Inflammatory macrophage treated with lipopolysaccharide for 1 hour (primary cell): ENCODE results near the gene CATSPERB.
A peak's percentile ranks its signal among the peaks of the same experiment; 100 is the strongest.
"Not testable (repeated sequence)": the region's sequence is repeated elsewhere in the genome, so short reads cannot be mapped to it uniquely, and the experiment has no call there.

Experiments used
- DNase-seq, 2 donors: peaks; one replicate each; pipeline ENCODE4 v3.0.0-alpha.2; 2020 to 2022

CATSPERB gene

DNA sequence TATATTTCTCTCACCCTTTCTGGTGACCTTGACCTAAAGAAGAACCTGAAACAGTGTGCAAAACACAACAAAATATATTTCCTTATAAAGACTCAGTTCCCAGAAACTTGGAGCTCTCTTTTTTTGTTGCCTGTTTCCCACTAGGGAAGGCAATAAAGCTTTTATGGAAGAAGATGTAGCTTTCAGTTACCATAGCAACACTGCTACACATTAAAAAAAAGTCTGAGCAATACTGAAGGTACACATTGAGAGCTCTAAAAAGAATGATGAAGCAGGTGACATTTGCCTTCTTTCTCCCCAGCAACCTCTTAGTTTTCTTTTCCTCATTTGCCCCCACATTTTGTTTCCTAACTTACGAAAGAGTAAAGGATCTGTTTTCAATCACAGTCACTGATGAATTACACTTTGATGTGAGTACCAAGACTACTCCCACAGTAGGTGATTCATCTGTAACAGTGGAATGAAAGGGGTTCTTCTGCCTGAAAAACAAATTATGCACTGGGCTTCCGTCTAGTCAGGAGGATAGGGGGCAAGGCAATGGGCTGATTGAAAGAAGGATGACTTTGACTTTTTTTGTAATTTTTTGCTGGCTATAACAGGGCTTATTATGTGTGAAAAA, 1.1 kb upstream of the CATSPERB start:
- DNase-seq, result no peak

DNA sequence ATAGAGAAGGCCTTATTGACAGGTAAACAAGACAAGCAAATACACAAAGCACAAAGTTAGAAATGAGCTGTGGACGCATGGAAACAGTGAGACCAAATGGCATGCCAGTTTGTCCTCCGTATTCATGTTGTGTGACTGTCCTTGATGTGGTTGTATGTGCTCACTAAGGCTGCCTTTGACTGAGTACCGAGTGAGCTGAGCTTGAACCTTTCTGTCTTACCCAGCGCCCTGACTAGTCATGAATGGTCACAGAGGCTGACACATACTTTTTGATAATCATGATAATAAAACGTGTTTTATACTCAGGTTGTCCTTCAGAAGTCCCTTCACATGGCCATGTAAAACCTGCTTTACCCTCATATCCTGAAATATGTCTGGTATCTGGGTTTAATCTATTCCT, 553 bp upstream of the CATSPERB start:
- no peak for DNase-seq

DNA sequence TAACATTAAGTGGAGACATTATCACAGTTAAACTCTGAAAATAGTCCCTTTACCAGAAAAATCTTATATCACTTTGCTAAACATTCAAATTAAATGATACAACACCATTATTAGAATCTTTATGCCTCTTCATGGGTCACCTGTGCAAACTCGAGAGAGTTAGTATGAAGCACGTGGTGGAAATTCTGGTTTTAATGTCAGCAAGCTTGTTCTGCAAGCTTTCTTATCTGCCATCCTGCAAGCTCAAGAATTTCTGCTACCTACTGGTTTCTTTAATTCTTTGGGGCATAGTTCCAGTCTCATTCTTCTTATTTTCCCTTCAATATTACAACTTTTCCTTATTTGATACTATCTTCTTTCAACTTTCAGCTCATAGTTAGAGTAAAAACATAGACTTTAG, 868 bp downstream of the CATSPERB start:
- DNase-seq, result no peak

DNA sequence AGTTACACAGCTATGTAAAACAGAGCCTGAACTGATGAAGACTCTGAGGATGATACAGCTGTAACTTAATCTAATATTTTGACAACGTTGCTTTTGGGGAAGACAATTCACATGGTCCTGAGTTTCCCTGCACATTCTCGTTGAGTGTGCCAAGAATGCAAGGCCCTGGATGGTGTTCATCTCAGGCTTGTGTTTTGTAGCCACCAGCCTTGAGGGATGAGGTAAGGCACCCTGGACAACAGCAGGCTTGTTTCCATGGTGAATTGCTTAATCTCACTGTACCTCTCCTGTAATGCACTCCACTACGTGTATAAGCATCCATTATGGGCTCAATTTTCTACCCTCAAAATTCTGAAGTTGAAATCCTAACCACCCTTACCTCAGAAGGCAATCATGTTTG, 2.1 kb downstream of the CATSPERB start:
- no peak for DNase-seq

DNA sequence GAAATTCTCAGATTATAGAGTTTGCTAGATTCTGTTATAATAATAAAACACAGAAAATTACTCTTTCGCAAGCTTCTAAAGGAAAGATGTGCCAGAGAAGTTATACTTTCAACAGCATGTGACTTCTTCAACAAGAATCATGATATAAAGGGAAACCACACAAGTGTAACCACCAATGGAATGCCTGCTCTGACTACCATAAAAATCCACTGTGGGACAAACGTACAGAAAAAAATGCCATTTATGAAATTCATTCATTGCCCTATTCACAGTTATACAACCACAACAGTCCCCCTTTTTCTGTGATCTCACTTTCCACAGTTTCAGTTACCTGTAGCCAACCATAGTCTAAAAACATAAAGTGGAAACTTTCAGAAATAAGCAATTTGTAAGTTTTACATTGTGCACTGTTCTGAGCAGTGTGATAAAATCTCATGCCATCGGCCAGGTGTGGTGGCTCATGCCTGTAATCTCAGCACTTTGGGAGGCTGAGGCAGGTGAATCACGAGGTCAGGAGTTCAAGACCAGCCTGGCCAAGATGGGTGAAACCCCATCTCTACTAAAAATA, 3.2 kb downstream of the CATSPERB start:
- DNase-seq, result no peak

DNA sequence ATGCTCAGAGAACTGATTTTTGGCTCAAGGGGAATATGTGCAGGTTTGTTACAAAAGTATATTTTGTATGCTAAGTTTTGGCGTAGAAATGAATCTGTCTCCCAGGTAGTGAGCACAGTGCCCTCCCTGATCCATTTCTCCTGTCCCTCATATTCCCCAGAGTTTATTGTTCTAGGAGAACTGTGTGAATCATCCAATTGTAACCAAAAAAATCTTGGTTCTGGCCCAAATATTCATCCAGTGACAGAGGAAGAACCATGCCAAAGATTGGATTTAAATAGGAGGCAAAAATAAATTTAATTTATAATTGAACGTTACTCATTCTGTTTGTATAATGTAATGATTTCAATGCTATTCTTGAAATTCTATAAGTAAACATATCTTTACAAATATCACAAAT, 4.8 kb downstream of the CATSPERB start:
- DNase-seq, result no peak

DNA sequence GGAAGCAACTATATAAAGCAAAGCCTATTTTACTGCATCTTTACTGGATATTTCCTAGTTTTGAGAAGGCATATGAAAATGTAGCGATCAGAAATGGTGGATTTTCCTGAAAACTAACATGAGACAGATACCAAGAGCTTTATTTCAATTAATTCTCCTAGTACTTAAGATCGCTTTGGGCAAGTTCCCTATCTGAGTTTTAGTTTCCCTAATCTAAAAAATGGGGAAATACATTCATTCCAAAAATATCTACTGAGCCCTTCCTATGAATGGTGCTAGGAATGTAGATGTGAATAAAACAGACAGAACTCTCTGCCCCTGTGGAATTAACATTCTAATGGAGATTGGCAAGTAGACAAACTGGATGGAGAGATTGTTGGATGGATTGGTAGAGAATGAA, 8.4 kb downstream of the CATSPERB start:
- DNase-seq, result no peak

DNA sequence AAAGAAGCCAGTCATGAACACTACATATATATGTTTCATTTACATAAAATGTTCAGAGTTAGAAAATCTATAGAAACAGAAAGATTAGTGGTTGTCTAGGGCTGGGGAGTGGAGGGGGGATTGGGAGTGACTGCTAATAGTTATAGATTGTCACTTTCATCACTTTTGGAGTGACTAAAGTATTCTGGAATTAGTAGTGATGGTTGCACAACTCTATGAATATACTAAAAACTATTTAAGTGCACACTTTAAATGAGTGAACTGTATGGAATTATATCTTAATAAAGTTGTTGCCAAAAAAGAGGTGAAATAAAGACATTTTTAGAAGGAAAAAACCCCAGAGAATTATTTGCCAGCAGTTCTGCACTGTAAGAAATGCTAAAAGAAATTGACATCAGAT, 9.5 kb downstream of the CATSPERB start:
- no peak for DNase-seq

DNA sequence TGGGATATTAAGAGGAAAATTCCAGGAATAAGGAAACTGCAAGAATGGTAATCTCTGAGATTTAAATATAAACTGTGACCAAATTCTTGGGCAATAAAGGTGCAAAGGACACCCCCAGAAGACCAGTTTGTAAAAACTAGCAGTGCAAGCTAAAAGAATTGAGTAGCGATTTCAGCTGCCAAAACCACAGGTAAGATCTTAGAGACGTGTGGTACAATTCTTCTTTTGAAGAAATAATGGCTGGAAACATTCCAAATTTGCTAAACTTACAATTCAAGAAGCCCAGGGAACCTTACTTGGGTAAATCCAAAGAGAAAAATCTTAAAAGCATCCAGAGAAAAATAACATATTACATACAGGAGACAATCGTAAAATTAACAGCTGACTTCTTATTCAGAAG, 12.0 kb downstream of the CATSPERB start:
- DNase-seq, result no peak

DNA sequence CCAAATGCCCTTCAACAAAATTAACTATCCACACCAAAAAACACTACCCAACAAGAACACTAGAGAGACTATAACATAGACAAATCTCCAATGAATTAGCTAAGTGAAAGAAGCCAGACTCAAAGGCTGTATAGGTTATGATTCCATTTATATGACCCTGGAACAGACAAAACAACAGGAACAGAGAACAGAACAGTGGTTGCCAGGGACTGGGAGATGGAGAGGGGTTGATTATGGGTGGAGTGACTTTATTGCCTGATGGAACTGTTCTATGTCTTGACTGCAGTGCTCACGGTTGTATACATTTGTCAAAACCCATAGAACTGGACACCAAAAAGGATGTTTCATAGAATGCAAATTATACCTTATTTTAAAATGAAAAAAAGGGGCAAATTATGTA, 14.9 kb downstream of the CATSPERB start:
- DNase-seq, result no peak

DNA sequence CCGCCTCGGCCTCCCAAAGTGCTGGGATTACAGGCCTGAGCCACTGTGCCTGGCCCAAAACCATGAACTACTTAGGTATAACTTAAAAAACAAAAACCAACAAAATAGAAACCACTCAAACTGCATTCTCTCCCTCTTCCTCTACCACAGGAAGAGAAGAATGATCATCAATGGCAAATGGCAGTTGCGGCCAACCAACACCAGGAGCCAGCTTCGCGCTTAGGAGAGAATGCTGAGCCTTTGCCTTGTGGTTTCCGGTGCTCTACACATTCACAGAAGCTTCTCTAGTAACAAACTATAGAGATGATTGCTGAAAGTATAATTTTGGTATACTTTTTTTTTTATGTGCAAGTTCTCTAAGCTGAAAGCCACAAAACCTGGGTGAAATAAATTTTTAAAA, 17.1 kb downstream of the CATSPERB start:
- no peak for DNase-seq

DNA sequence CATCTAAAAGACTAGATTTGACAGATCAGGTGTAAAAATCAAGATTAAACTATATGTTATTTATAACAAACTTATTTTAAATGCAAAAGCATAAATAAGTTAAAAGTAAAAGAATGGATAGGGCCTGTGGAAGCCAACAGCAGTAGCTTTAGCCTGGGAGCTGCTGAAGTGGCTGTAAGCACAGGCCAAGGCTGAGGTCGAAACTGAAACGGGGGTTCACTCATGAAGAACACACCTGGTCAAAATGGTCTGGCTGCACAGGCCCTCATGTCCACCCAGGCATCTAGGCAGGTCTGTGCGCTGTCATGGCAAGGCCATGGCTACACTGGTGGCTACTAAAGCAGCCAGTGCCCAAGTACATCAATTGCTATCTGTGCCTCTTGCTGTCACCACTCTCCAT, 23.1 kb downstream of the CATSPERB start:
- DNase-seq, result no peak

DNA sequence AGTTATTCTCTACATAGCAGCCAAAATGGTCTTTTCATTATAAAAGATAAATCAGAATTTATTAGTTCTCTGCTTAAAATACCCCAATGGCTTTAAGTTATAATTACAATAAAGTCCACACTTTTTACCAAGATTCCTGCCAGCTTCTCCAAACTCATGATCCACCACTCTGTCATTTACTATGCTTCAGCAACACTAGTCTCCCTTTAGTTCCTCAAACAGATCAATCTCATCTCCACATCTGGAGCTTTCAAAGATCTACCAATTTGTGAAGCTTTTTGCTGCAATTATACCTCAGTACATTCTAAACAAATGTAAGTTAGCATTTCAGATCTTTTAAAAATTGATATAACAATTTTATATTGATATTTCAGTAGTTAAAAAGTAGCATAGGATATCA, 24.9 kb downstream of the CATSPERB start:
- DNase-seq, result peak; percentile 9 to 16

DNA sequence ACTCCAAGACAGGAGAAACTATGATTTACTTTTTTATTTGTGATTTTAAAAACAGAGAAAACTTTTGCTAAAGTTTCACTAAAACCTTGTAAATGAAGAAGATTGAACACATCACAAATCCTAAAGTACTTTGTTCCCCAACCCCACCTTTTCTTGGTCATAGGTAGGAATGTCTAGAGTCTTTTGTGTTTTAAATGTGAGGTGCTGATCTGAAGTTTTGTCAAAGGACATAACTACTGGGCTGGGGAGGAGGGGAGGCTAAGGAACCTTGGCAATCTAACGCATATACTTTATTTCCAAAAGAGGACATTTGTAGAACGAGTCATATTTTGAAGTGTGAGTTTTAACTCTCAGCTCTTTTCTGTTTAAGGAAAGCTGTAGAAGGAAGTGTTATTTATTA, 37.2 kb downstream of the CATSPERB start:
- no peak for DNase-seq

DNA sequence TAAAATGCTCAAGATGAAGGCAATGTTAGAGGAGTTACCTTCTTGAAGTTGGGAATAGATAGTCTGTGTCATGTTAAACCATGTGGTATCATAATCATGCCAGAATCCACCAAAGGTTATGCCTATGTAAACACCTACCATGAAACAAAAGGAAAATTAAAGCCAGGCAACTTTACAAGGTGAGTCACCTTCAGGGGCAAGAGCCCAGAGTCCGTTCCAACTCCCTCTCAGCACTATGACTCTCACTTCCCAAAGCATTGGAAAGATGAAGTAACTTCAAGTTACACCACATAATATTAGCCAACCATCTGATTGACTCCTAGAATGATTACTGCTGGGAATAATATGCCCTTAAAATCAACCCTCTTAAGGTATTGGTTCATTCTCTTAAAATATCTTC, 38.5 kb downstream of the CATSPERB start:
- peak; percentile 74 to 86 for DNase-seq

DNA sequence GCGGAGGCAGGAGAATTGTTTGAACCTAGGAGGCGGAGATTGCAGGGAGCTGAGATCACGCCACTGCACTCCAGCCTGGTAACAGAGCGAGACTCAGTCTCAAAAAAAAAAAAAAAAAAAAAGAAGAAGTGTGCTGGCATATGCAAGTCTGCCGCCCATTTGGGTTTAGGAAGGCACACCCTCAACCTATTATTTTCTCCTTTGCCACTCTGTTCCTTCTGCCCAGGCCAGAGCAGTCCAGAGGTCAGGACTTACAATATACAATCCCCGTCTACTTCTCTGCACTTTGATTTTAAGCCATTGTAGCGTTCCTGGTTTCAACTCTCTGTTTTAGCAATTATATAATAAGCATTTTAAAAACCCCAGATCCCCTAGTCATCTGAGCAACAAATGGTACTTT, 39.8 kb downstream of the CATSPERB start:
- DNase-seq, result no peak

DNA sequence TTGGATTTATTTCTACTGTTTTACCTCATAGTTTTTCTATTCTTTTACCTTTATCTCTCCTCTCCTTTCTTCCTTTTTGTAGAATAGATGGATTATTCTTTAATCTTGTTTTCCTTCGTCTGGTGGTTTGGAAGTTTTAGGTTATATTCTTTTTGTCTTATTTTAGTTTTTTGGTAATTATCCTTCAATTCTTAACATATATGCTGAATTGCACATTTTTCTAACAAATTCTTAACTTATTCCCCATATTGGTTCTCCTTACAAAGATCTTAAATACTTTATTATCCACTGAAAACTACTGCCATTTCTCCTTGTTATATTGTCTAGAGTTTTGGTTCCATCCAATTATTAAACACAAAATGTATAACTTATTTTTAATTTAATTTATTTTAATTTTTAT, 42.3 kb downstream of the CATSPERB start:
- no peak for DNase-seq

DNA sequence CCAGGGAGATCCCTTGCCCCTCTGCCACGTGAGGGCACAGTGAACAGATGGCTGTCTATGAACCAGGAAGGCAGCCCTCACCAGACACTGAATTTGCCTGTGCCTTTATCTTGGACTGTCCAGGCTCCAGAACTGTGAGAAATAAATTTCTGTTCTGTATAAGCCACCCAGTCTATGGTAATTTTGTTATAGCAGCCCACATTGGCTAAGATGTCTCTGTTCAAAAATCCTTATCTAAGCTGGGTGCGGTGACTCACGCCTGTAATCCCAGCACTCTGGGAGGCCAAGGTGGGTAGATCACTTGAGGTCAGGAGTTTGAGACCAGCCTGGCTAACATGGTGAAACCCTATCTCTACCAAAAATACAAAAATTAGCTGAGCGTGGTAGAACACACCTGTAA, 44.5 kb downstream of the CATSPERB start:
- DNase-seq, result not testable (repeated sequence)

DNA sequence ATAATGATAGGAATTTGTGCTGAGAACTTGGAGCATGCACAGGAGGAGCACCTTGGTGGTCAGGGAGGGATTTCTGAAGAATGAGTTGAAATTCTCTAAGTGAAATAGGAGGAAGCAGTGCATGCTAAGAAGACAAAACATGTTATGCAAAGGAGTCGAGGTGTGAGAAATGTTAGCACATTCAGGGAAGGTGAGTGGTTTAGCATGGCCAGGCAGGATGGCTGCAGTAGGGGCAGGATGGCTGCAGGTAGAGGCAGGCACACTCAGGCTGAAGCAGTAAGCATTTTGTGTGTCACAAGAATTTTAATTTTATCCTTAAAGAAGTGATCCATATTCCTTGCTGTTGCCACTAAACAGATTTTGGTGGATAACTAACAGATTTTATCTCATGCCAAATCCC, 46.3 kb downstream of the CATSPERB start:
- no peak for DNase-seq

DNA sequence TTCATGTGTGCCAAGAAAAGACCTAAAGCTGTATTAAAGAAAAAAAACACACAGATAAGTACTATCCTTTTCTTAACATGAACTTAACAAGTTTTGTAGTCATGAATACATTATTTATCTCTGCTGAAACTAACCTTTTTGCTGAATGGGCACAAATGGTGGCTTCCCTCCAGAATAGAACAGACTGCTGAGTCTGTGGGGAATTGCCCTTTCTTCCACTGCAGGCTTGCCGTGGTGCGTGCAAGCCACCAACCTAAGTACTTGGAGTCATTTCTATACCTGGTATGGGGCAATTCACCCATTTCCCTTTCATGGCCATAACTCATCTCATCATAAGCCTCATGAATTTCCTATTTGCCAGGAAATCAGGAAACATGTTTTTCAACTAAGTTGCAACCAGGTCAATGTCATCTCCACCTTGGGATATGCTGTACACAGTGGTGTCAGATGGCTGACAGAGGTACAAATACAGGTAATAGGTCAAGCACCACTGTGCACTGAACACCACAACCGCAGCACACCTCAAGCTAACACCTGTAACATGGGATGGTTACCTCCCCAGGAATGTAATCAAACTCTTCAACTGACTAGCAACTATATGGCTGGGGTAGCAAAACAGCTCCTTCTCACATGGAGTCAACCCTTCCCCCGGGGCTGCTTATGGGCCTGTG, 49.9 kb downstream of the CATSPERB start:
- DNase-seq, result no peak

DNA sequence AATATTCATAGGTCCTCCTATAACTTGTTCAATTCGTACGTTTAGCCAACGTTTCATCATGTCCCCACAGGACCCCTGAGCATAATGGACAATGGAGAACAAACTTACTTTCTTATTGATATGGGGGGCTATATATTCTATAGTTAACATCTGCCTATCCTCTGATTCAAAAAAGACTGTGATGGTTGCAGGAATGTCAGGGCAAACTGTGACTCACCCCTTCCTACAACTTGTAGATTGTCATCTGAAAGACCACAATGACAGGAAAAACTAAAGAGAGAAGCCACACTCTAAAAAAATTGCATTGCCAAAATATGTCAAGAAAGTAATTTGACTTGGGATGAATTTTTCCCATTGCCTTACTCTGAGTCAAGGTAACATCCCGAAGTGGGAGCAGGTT, 50.8 kb downstream of the CATSPERB start:
- no peak for DNase-seq

DNA sequence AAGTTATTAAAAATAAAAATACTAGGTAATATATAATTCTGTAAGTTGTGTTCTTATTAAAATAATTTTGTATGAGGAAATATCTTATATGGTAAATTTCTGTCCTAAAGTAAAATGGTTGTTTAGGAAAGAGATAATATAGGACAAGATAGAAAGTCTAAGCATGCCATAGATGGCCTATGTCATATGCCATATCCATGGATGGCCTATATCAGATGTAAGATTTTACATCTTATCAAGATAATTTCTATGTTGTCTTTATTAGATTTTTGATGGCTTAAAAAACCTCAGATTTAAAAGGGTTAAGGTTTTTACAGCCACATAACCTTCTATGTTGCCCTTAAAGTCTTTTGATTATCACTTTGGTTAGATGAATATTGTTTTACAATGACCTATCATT, 52.6 kb downstream of the CATSPERB start:
- DNase-seq, result no peak

DNA sequence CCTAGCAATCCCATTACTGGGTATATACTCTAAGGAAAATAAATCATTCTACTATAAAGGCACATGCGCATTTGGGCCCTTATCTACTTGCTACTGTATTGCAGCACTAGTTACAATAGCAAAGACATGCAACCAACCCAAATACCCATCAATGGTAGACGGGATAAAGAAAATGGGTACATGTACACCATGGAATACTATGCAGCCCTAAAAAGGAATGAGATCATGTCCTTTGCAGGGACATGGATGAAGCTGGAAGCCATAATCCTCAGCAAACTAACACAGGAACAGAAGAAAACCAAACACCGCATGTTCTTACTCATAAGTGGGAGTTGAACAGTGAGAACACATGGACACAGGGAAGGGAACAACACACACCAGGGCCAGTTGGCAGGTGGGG, 54.2 kb downstream of the CATSPERB start:
- not testable (repeated sequence) for DNase-seq

DNA sequence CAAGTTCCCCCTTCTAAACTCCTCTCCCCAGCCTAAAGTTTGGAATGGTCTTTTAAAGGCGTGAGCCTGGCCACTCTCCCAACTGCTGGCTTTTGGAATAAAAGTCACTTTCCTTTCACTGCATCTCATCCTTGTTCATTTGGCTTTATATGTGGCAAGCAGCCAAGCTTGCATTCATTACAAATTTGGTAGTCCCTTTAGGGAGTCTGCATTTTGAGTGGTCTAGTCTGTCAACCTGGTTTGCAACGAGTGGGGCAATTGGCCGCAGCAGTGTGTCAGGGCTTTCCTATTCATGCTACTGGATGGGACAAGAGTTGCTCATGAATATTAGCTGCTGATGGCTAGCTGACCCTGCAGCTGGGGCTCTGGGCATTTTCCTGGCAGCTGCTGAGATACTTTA, 57.0 kb downstream of the CATSPERB start:
- DNase-seq, result no peak

DNA sequence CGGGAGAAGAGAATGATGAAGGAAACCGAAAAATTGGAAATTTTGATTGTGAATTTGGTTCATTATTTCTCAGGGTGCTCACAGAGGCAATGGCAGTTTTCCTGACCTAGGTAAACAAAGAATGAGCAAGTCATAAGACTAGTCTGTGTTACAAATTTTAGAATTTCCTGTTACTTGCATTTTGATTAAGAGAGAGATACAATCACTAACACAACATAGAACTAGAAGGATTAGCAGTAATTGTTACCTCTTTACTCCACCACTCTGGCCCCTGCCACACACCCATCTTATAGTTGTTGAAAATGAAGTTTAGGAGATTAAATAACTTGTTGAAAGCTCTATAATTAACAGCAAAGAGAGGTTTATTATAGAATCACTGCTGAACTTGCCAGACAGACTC, 62.0 kb downstream of the CATSPERB start:
- DNase-seq, result no peak
